Karpas-422 (cell line): Measurements from ENCODE around the gene ADCY5. TPM values are rescaled to one million over a fixed set of nuclear protein-coding genes. Genes with fewer than 3 reads are reported as not detected.

Experiments
- DNase-seq: peaks from one replicate; pipeline ENCODE4 v3.0.0-alpha.2; 2015
- H2AFZ ChIP-seq: fragments of 200-600 bp; sonication (generic); 2 replicates; pipeline ENCODE4 v1.6.1; 2014; ENCODE audit warnings: antibody characterized with exemption, low read length, mixed read lengths
- H3K27ac ChIP-seq: fragments of 200-600 bp; sonication (generic); 2 replicates; pipeline ENCODE4 v1.5.1; 2014; ENCODE audit warnings: mild to moderate bottlenecking, low read length, moderate library complexity
- H3K27me3 ChIP-seq: fragments of 200-600 bp; sonication (generic); 2 replicates; pipeline ENCODE4 v1.6.1; 2014; ENCODE audit warnings: low read length, mixed read lengths
- H3K36me3 ChIP-seq: fragments of 200-600 bp; sonication (generic); 2 replicates; pipeline ENCODE4 v1.6.1; 2014; ENCODE audit warnings: low read length, mixed read lengths; ENCODE audit not compliant: insufficient read depth
- H3K4me1 ChIP-seq: fragments of 200-600 bp; sonication (generic); 2 replicates; pipeline ENCODE4 v1.6.1; 2014; ENCODE audit warnings: mild to moderate bottlenecking, low read length, mixed read lengths
- H3K4me2 ChIP-seq: fragments of 200-600 bp; sonication (generic); 2 replicates; pipeline ENCODE4 v1.6.1; 2014; ENCODE audit warnings: low read length, low read depth, mild to moderate bottlenecking; ENCODE audit not compliant: poor library complexity, severe bottlenecking
- H3K4me3 ChIP-seq: fragments of 200-600 bp; sonication (generic); 2 replicates; pipeline ENCODE4 v1.5.1; 2014; ENCODE audit warnings: mild to moderate bottlenecking, antibody characterized with exemption, low read length, mixed read lengths
- H3K79me2 ChIP-seq: fragments of 200-600 bp; sonication (generic); 2 replicates; pipeline ENCODE4 v1.6.1; 2014; ENCODE audit warnings: mild to moderate bottlenecking, low read length, mixed read lengths
- H3K9ac ChIP-seq: fragments of 200-600 bp; sonication (generic); 2 replicates; pipeline ENCODE4 v1.6.0; 2014; ENCODE audit warnings: low read length
- H3K9me2 ChIP-seq: fragments of 200-600 bp; sonication (generic), shearing (Covaris generic); replicated peaks from 2 replicates; pipeline ENCODE4 v1.6.0; 2014; ENCODE audit warnings: mild to moderate bottlenecking, low read length, moderate library complexity; ENCODE audit not compliant: insufficient read depth
- H3K9me3 ChIP-seq: fragments of 300-700, 200-600 bp; sonication (generic); 2 replicates; pipeline ENCODE4 v1.6.1; 2014; ENCODE audit warnings: low read length, mixed read lengths
- H4K20me1 ChIP-seq: fragments of 200-600 bp; sonication (generic); 2 replicates; pipeline ENCODE4 v1.6.1; 2014; ENCODE audit warnings: mild to moderate bottlenecking, antibody characterized with exemption, low read length, low read depth; ENCODE audit not compliant: insufficient read depth
- total RNA-seq: library from RNA; depleted of rRNA; stranded (reverse); fragments of >200 nt; shearing (Covaris generic); gene quantifications from 2 replicates; pipeline ENCODE4 v1.2.3, GENCODE V29; 2014; ENCODE audit warnings: low replicate concordance

Gene ADCY5
- total RNA-seq, 1 experiment from 2014 or later: not detected

DNA sequence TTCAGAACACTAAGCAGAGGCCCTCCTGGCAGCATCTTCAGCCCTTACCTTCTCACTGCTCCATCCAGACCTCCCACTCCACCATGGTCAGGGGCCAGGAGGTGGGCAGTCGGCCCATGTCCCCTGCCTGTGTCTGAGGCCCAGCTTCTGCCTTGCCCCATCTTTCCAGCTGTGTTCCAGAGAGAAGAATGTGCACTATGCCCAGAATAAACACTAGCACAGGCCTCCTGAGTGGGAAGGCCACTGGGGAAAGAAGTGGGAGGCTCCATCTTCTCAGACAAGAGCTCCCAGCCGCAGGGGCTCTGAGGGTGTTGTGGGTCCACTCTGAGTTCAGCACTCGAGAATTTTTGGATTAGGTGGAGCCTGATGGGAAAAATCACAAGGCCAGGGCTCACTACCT lies 44.5 kb downstream of the ADCY5 start:
- no peaks in the 10 kb centered on the region for H3K4me1 ChIP-seq
- H3K27ac ChIP-seq: no peak overlapping the region
- no peaks in the 10 kb centered on the region for H3K9me3 ChIP-seq
- no peaks in the 10 kb centered on the region for H4K20me1 ChIP-seq
- no peak overlapping the region for H3K9ac ChIP-seq
- H3K36me3 ChIP-seq: no peaks in the 10 kb centered on the region
- H3K27me3 ChIP-seq: no peaks in the 10 kb centered on the region
- H2AFZ ChIP-seq: no peak overlapping the region
- H3K4me2 ChIP-seq: no peak overlapping the region
- no peak overlapping the region for H3K4me3 ChIP-seq
- H3K79me2 ChIP-seq: no peaks in the 10 kb centered on the region
- DNase-seq: no peak
- no peaks in the 10 kb centered on the region for H3K9me2 ChIP-seq

- Histone ChIP-seq H3K4me1 (no peaks in the 10 kb centered on the region), H3K4me2 (no peak overlapping the region)
Measured at GRCh38 chr3:123401836-123402530, 46.9 kb downstream of the ADCY5 start.

GRCh38 chr3:123400169-123400568 lies 48.7 kb downstream of the ADCY5 start:
- Histone ChIP-seq H2AFZ (no peak overlapping the region), H3K4me2 (no peak overlapping the region), H3K27me3 (no peaks in the 10 kb centered on the region), H3K36me3 (no peaks in the 10 kb centered on the region), H3K79me2 (no peaks in the 10 kb centered on the region), H3K4me1 (no peaks in the 10 kb centered on the region), H4K20me1 (no peaks in the 10 kb centered on the region), H3K27ac (no peak overlapping the region), H3K9me3 (no peaks in the 10 kb centered on the region), H3K9me2 (no peaks in the 10 kb centered on the region), H3K4me3 (no peak overlapping the region), H3K9ac (no peak overlapping the region)
- DNase-seq: no peak

More at GRCh38 chr3:123401836-123402530, 46.9 kb downstream of the ADCY5 start:
- no peak overlapping the region for H2AFZ ChIP-seq
- no peak for DNase-seq
- H3K9me3 ChIP-seq: no peaks in the 10 kb centered on the region
- no peaks in the 10 kb centered on the region for H3K9me2 ChIP-seq
- no peak overlapping the region for H3K9ac ChIP-seq
- H3K27ac ChIP-seq: no peak overlapping the region
- no peaks in the 10 kb centered on the region for H3K27me3 ChIP-seq
- H4K20me1 ChIP-seq: no peaks in the 10 kb centered on the region
- H3K79me2 ChIP-seq: no peaks in the 10 kb centered on the region
- no peaks in the 10 kb centered on the region for H3K36me3 ChIP-seq
- H3K4me3 ChIP-seq: no peak overlapping the region

- Histone ChIP-seq H3K27ac (no peak overlapping the region), H3K27me3 (no peaks in the 10 kb centered on the region), H3K4me3 (no peak overlapping the region), H3K9me3 (no peaks in the 10 kb centered on the region), H3K36me3 (no peaks in the 10 kb centered on the region), H2AFZ (no peak overlapping the region), H3K9me2 (no peaks in the 10 kb centered on the region), H3K4me1 (no peaks in the 10 kb centered on the region), H3K9ac (no peak overlapping the region), H4K20me1 (no peaks in the 10 kb centered on the region), H3K79me2 (no peaks in the 10 kb centered on the region), H3K4me2 (no peak overlapping the region)
- DNase-seq: no peak
Measured at GRCh38 chr3:123399653-123400052, 49.2 kb downstream of the ADCY5 start.

DNA sequence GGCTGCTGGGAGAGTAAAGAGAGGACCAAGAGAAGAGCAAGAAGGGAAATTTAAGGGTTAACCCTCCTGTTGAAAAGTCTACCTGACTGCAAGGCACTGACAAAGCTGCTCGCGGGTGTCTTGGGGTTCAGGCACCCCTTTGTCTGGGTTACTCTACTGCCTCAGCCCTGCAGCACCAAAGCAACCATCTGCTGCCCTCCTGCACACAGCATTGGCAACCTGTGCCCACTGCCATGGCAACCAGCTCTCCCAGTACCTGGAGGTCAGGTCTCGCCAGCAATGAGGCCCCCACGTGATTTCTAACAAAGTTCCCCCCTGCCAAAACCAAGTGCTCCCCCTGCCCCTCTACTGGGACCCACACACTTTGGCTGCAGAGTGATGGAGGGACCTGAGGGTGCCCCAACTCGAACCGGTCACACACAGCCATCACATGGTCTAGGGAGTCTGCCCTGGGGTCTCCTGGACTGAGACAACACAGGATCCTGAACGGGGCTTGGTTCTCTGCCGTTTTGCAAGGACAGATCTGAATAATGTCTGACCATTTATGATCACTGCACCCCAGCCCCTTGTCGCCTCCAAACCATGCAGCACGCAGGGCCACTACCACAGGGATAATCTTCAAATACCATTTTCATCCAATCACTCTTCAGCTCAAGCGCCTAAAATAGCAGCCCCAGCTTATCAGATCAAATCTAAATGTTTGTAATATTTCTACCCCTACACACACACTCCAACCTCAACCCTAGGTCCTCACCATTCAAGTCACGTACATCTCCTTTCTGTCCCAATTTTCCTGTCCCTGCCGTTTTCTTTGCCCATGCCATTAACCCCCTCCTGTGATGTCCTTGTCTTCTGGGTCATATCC lies 50.7 kb downstream of the ADCY5 start:
- H4K20me1 ChIP-seq: no peaks in the 10 kb centered on the region

DNA sequence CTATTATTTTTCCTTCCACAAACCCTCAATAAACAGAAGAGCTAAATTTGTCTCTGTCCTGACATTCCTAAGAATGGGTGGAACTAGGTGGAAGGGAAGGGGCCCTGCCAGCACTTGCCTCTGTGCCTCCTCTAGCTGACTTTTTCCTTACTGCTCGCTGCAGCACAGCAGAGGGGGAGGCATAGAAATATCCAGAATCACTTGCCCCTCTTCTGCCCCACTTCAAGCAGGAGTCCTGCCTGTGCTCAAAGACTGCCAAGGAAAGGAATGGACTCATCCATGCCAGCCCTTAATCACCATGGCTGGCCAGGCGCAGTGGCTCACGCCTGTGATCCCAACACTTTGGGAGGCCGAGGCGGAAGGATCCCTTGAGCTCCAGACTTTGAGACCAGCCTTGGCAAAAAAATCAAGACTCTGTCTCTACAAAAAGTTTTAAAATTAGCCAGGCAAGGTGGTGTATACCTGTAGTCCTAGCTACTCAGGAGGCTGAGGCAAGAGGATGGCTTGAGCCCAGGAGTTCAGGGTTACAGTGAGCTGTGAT lies 51.8 kb downstream of the ADCY5 start:
- Histone ChIP-seq H3K36me3 (no peaks in the 10 kb centered on the region), H3K79me2 (no peaks in the 10 kb centered on the region), H2AFZ (no peak overlapping the region), H3K9me3 (no peaks in the 10 kb centered on the region), H4K20me1 (no peaks in the 10 kb centered on the region), H3K9me2 (no peaks in the 10 kb centered on the region), H3K27ac (no peak overlapping the region), H3K9ac (no peak overlapping the region), H3K4me1 (no peaks in the 10 kb centered on the region), H3K4me3 (no peak overlapping the region), H3K27me3 (no peaks in the 10 kb centered on the region), H3K4me2 (no peak overlapping the region)
- no peak for DNase-seq

More for the DNA sequence above, 50.7 kb downstream of the ADCY5 start:
- H3K9ac ChIP-seq: no peak overlapping the region
- no peak overlapping the region for H2AFZ ChIP-seq
- H3K36me3 ChIP-seq: no peaks in the 10 kb centered on the region
- no peaks in the 10 kb centered on the region for H3K27me3 ChIP-seq
- H3K4me2 ChIP-seq: no peak overlapping the region
- H3K27ac ChIP-seq: no peak overlapping the region
- H3K4me3 ChIP-seq: no peak overlapping the region
- no peak for DNase-seq
- no peaks in the 10 kb centered on the region for H3K4me1 ChIP-seq
- no peaks in the 10 kb centered on the region for H3K9me2 ChIP-seq
- no peaks in the 10 kb centered on the region for H3K79me2 ChIP-seq
- H3K9me3 ChIP-seq: no peaks in the 10 kb centered on the region

DNA sequence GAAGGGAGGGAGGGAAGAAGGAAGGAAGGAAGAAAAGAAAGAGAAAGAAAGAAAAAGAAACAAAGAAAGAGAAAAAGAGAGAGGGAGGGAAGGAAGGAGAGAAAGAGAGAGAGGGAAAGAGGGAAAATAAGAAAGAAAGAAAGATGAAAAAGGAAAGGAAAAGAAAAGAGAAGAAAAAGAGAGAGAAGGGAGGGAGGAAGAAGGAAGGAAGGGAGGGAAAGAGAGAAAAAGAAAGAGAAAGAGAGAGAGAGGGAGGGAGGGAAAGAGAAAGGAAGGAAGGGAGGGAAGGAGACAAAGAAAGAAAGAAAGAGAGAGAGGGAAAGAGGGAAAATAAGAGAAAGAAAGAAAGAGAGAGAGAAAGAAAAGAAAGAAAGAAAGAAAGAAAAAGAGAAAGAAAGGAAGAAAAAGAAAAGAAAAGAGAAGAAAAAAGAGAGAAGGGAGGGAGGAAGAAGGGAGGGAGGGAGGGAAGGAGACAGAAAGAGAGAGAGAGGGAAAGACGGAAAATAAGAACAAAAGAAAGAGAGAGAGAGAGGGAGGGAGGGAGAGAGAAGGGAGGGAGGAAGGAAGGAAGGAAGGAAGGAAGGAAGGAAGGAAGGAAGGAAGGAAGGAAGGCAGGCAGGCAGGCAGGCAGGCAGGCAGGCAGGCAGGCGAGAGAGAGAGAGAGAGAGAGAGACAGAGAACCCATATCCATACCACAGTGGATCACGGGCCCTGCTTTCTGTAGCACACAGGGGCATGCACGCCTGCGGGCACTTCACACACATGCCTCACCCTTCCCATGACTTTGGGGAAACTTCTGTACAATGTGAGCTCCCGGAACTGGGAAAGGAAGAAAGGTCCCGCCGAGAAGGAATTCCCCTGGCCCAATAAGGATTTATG lies 52.5 kb downstream of the ADCY5 start:
- Histone ChIP-seq H4K20me1 (no peaks in the 10 kb centered on the region), H3K9me2 (no peaks in the 10 kb centered on the region), H3K4me3 (no peak overlapping the region), H3K79me2 (no peaks in the 10 kb centered on the region), H3K9me3 (no peaks in the 10 kb centered on the region), H3K4me2 (no peak overlapping the region), H3K9ac (no peak overlapping the region), H3K27ac (no peak overlapping the region), H3K4me1 (no peaks in the 10 kb centered on the region), H3K36me3 (no peaks in the 10 kb centered on the region), H3K27me3 (no peaks in the 10 kb centered on the region), H2AFZ (no peak overlapping the region)
- DNase-seq: no peak
